GM23248 (cell line): ENCODE results near the gene TMC2. TPM values are rescaled to one million over a fixed set of nuclear protein-coding genes. Genes with fewer than 3 reads are reported as not detected.
"Not testable (repeated sequence)": the region's sequence is repeated elsewhere in the genome, so short reads cannot be mapped to it uniquely, and the experiment has no call there.

Source experiments
- DNase-seq: peaks from one replicate; pipeline ENCODE4 v3.0.0-alpha.2; 2015
- H2AFZ ChIP-seq: fragments of 200-600 bp; sonication (generic); 2 replicates; pipeline ENCODE4 v1.6.1; 2016; ENCODE audit warnings: antibody characterized with exemption
- H3F3A ChIP-seq: fragments of 200-600 bp; sonication (generic); 2 replicates; pipeline ENCODE4 v1.6.1; 2016; ENCODE audit warnings: mild to moderate bottlenecking, antibody characterized with exemption, mixed run types; ENCODE audit not compliant: insufficient read depth
- H3K27ac ChIP-seq: fragments of 200-600 bp; sonication (generic); 2 replicates; pipeline ENCODE4 v1.5.1; 2016; ENCODE audit warnings: mild to moderate bottlenecking
- H3K27me3 ChIP-seq: fragments of 200-600 bp; sonication (generic); replicated peaks from 2 replicates; pipeline ENCODE4 v1.6.1; 2016; ENCODE audit warnings: mild to moderate bottlenecking; ENCODE audit not compliant: insufficient read depth
- H3K36me3 ChIP-seq: fragments of 200-600 bp; sonication (generic); 2 replicates; pipeline ENCODE4 v1.6.1; 2016; ENCODE audit warnings: low read depth, mild to moderate bottlenecking
- H3K4me1 ChIP-seq: fragments of 200-600 bp; sonication (generic); 2 replicates; pipeline ENCODE4 v1.6.1; 2016; ENCODE audit warnings: mild to moderate bottlenecking; ENCODE audit not compliant: insufficient read depth
- H3K4me2 ChIP-seq: fragments of 200-600 bp; sonication (generic); one replicate; pipeline ENCODE4 v1.6.1; 2016; ENCODE audit warnings: mild to moderate bottlenecking; ENCODE audit not compliant: unreplicated experiment
- H3K4me3 ChIP-seq: fragments of 200-600 bp; sonication (generic); 2 replicates; pipeline ENCODE4 v1.5.1; 2016; ENCODE audit warnings: mild to moderate bottlenecking
- H3K79me2 ChIP-seq: fragments of 200-600 bp; sonication (generic); 2 replicates; pipeline ENCODE4 v1.6.1; 2016; ENCODE audit warnings: mild to moderate bottlenecking; ENCODE audit not compliant: insufficient read depth
- H3K9ac ChIP-seq: fragments of 200-600 bp; sonication (generic); 2 replicates; pipeline ENCODE4 v1.6.1; 2016; ENCODE audit warnings: mild to moderate bottlenecking
- H3K9me2 ChIP-seq: fragments of 200-600 bp; sonication (generic); 2 replicates; pipeline ENCODE4 v1.6.1; 2016; ENCODE audit warnings: mixed run types, mild to moderate bottlenecking, moderate library complexity; ENCODE audit not compliant: insufficient read depth
- H3K9me3 ChIP-seq: fragments of 200-600 bp; sonication (generic); one replicate; pipeline ENCODE4 v1.6.1; 2017; ENCODE audit warnings: low read depth
- H4K20me1 ChIP-seq: fragments of 200-600 bp; sonication (generic); 2 replicates; pipeline ENCODE4 v1.6.0; 2016; ENCODE audit not compliant: insufficient read depth
- EZH2 ChIP-seq: fragments of 200-600 bp; sonication (generic); IDR thresholded peaks from 2 replicates; pipeline ENCODE4 v1.6.1; 2018; ENCODE audit warnings: antibody characterized with exemption, mild to moderate bottlenecking; ENCODE audit not compliant: insufficient read depth, poor library complexity, severe bottlenecking
- EZH2phosphoT487 ChIP-seq: fragments of 200-600 bp; sonication (generic); IDR thresholded peaks from 2 replicates; pipeline ENCODE4 v1.6.1; 2018; ENCODE audit warnings: antibody characterized with exemption, moderate library complexity, mild to moderate bottlenecking, low read depth; ENCODE audit not compliant: insufficient read depth
- WGBS, 2 experiments: methylation state at CpG; one replicate each; pipeline ENCODE4 v1.1.6; 2015 to 2017; ENCODE audit warnings: low lambda C conversion rate in 2 of 2, low coverage in 1 of 2; ENCODE audit errors: missing lambda C conversion rate in 2 of 2; 5-methylcytosine and 5-hydroxymethylcytosine counted together
- in situ Hi-C: fragments of 300-500 bp; cut with MboI; formaldehyde crosslinking; loops from 2 replicates; pipeline ENCODE4 v1.15.0; 2020
- polyA plus RNA-seq: library from polyadenylated mRNA; unstranded; fragments of >200 nt; fragmentation: Nextera tagmentation; extraction: Ambion mirVana; gene quantifications from 2 replicates; pipeline ENCODE4 v1.2.1, GENCODE V29; 2016
- total RNA-seq: library from RNA; depleted of rRNA; stranded (reverse); fragments of >200 nt; shearing (Covaris generic); gene quantifications from 2 replicates; pipeline ENCODE4 v1.2.3, GENCODE V29; 2014

Gene TMC2
- total and polyA plus RNA-seq, 2 experiments from 2014 or later = not detected

- Histone ChIP-seq H4K20me1 (no peaks in the 10 kb centered on the region), H3K79me2 (no peaks in the 10 kb centered on the region), H3K9me2 (no peaks in the 10 kb centered on the region), H3K4me3 (no peak overlapping the region), H3K4me1 (peaks cover 14% of the 10 kb centered on the region), H3K9ac (no peak overlapping the region), H3K27me3 (no peaks in the 10 kb centered on the region), H3K9me3 (no peaks in the 10 kb centered on the region), H3K4me2 (no peak overlapping the region), H3K36me3 (no peaks in the 10 kb centered on the region), H2AFZ (no peak overlapping the region), H3K27ac (no peak overlapping the region), H3F3A (no peaks in the 10 kb centered on the region)
- peak; percentile 26 for DNase-seq
- TF ChIP-seq EZH2phosphoT487 = no peak
- TF ChIP-seq EZH2 = no peak
- in situ Hi-C loops = no loop called here
- 92 to 93% methylated on average over 4 of the region's 4 CpGs for WGBS, 2 experiments
These were observed 17.1 kb upstream of the TMC2 start for GRCh38 chr20:2519115-2519809.

GRCh38 chr20:2520617-2521016 lies 15.8 kb upstream of the TMC2 start:
- no peaks in the 10 kb centered on the region for H4K20me1 ChIP-seq
- H3K4me3 ChIP-seq = no peak overlapping the region
- no peaks in the 10 kb centered on the region for H3F3A ChIP-seq
- no peaks in the 10 kb centered on the region for H3K9me3 ChIP-seq
- H3K27me3 ChIP-seq = no peaks in the 10 kb centered on the region
- peaks cover 6% of the 10 kb centered on the region; the same call in 1 of the 2 replicates for H3K4me1 ChIP-seq
- H2AFZ ChIP-seq = no peak overlapping the region
- H3K79me2 ChIP-seq = no peaks in the 10 kb centered on the region
- in situ Hi-C loops = loop anchor here (10.0 kb wide), 1 partner anchor 124 kb away; no protein-coding TSS in a partner anchor
- WGBS, 2 experiments = 91 to 95% methylated on average over 3 of the region's 3 CpGs
- H3K9me2 ChIP-seq = no peaks in the 10 kb centered on the region
- TF ChIP-seq EZH2phosphoT487 = no peak
- no peak for TF ChIP-seq EZH2
- no peak overlapping the region for H3K4me2 ChIP-seq
- no peaks in the 10 kb centered on the region for H3K36me3 ChIP-seq
- no peak overlapping the region for H3K27ac ChIP-seq
- no peak overlapping the region for H3K9ac ChIP-seq
- no peak for DNase-seq

- Histone ChIP-seq H3K4me3 (no peak overlapping the region), H3K36me3 (no peaks in the 10 kb centered on the region), H2AFZ (0 out of 2 replicates have a peak overlapping the region, but pooled peaks have one; percentile 57), H3K9me2 (no peaks in the 10 kb centered on the region), H3K27me3 (no peaks in the 10 kb centered on the region), H3K79me2 (no peaks in the 10 kb centered on the region), H3K9me3 (no peaks in the 10 kb centered on the region), H3K4me1 (peaks cover 6% of the 10 kb centered on the region; the same call in 1 of the 2 replicates), H3K4me2 (no peak overlapping the region), H4K20me1 (no peaks in the 10 kb centered on the region), H3K27ac (no peak overlapping the region), H3K9ac (no peak overlapping the region), H3F3A (no peaks in the 10 kb centered on the region)
- in situ Hi-C loops = loop anchor here (10.0 kb wide), 1 partner anchor 123 kb away; no protein-coding TSS in a partner anchor
- 26% methylated on average over 10 of the region's 10 CpGs for WGBS, 2 experiments
- no peak for TF ChIP-seq EZH2
- TF ChIP-seq EZH2phosphoT487 = no peak
- DNase-seq = peak; percentile 53
These were observed 14.7 kb upstream of the TMC2 start for GRCh38 chr20:2521369-2522305.

- H3K4me1 ChIP-seq, H3K4me2 ChIP-seq, DNase-seq, H3K27me3 ChIP-seq, H3F3A ChIP-seq, H3K9me3 ChIP-seq, H3K4me3 ChIP-seq, H3K9me2 ChIP-seq, H3K27ac ChIP-seq, H3K36me3 ChIP-seq, H4K20me1 ChIP-seq, H3K79me2 ChIP-seq, H2AFZ ChIP-seq, H3K9ac ChIP-seq: not testable (repeated sequence)
- 83 to 87% methylated on average over 5 of the region's 5 CpGs for WGBS, 2 experiments
- in situ Hi-C loops = loop anchor here (10.0 kb wide), 1 partner anchor 122 kb away; no protein-coding TSS in a partner anchor
These were observed 13.4 kb upstream of the TMC2 start for GRCh38 chr20:2522826-2523429.
